GM12878 (cell line): ENCODE measurements around the gene HIVEP2. TPM values are rescaled to one million over a fixed set of nuclear protein-coding genes. Genes with fewer than 3 reads are reported as not detected.
A peak's percentile ranks its signal among the peaks of the same experiment; 100 is the strongest.

Source experiments
- ATAC-seq: fragments of 200-7000 bp; cut with Tn5 transposase; 3 replicates; pipeline ENCODE4 v1.9.1; 2020; ENCODE audit warnings: mild to moderate bottlenecking, moderate library complexity
- BruUV-seq: library from RNA; stranded (reverse); fragments of 400-500 nt; replicated peaks from 2 replicates; lab custom pipeline; 2021; lab: Mats Ljungman, UMichigan
- CTCF ChIA-PET: fragments of 300-600 bp; sonication (Branson Sonifier 250); formaldehyde crosslinking; extraction: SDS; loops from one replicate; lab custom pipeline; 2021; ENCODE audit warnings: inconsistent platforms; lab: Yijun Ruan, JAX
- POLR2A ChIA-PET: fragments of 350-600 bp; formaldehyde crosslinking; extraction: SDS; loops from one replicate; lab custom pipeline; 2021; ENCODE audit warnings: inconsistent platforms; lab: Charles Lee
- RAD21 ChIA-PET: fragments of 300-600 bp; sonication (Branson Sonifier 250); formaldehyde crosslinking; loops from one replicate; lab custom pipeline; 2023; ENCODE audit warnings: antibody characterized with exemption; ENCODE audit not compliant: unreplicated experiment; lab: Charles Lee
- SMC1A ChIA-PET: fragments of 300-600 bp; sonication (Branson Sonifier 250); formaldehyde crosslinking; loops from one replicate; lab custom pipeline; 2023; ENCODE audit not compliant: unreplicated experiment, uncharacterized antibody; lab: Charles Lee
- DNase-seq: peaks from one replicate; pipeline ENCODE4 v3.0.0-alpha.2; 2011; ENCODE audit warnings: low read depth, low spot score
- FAIRE-seq: peaks from 3 replicates; lab custom pipeline; 2011; peaks lifted over from hg19 to GRCh38; lab: Jason Lieb, UNC
- H2AFZ ChIP-seq: 2 replicates; pipeline ENCODE4 v1.6.0; 2011; ENCODE audit warnings: low read depth, low read length, control low read depth; ENCODE audit not compliant: control insufficient read depth
- H3K27ac ChIP-seq: 2 replicates; pipeline ENCODE4 v1.5.1; 2011; ENCODE audit warnings: control low read depth; ENCODE audit not compliant: control insufficient read depth, insufficient read depth
- H3K27me3 ChIP-seq, 2 experiments: replicated peaks in 1 of 2; 2 replicates each; pipeline versions ENCODE4 v1.6.0 to v1.6.1; 2011; ENCODE audit warnings: low read length in 1 of 2; ENCODE audit not compliant: control insufficient read depth in 2 of 2, insufficient read depth in 2 of 2
- H3K36me3 ChIP-seq, 2 experiments: 2 replicates each; pipeline ENCODE4 v1.5.1; 2011; ENCODE audit warnings: low read length in 1 of 2; ENCODE audit not compliant: control insufficient read depth in 2 of 2, insufficient read depth in 2 of 2
- H3K4me1 ChIP-seq: 2 replicates; pipeline ENCODE4 v1.6.1; 2011; ENCODE audit warnings: mild to moderate bottlenecking, low read length, moderate library complexity, mixed read lengths; ENCODE audit not compliant: control insufficient read depth, insufficient read depth
- H3K4me2 ChIP-seq: 2 replicates; pipeline ENCODE4 v1.6.0; 2011; ENCODE audit warnings: control low read depth; ENCODE audit not compliant: control insufficient read depth, insufficient read depth
- H3K4me3 ChIP-seq: fragments of 200-600 bp; sonication (generic); 2 replicates; pipeline ENCODE4 v1.5.1; 2016
- H3K79me2 ChIP-seq: 2 replicates; pipeline ENCODE4 v1.6.0; 2011; ENCODE audit warnings: low read length; ENCODE audit not compliant: control insufficient read depth, insufficient read depth
- H3K9ac ChIP-seq: 2 replicates; pipeline ENCODE4 v1.8.0; 2011; ENCODE audit warnings: low read length, control low read depth, mixed read lengths; ENCODE audit not compliant: control insufficient read depth, insufficient read depth
- H3K9me3 ChIP-seq: replicated peaks from 3 replicates; pipeline ENCODE4 v1.5.1; 2011; ENCODE audit warnings: mild to moderate bottlenecking, low read length; ENCODE audit not compliant: control insufficient read depth, insufficient read depth
- H4K20me1 ChIP-seq: 2 replicates; pipeline ENCODE4 v1.6.0; 2011; ENCODE audit not compliant: control insufficient read depth, insufficient read depth
- BCLAF1 ChIP-seq: fragments of 450-650 bp; IDR thresholded peaks from 2 replicates; pipeline ENCODE4 v1.6.1; 2017; ENCODE audit warnings: antibody characterized with exemption, mild to moderate bottlenecking, moderate library complexity
- BHLHE40 ChIP-seq, 2 experiments: fragments of 450-650 bp in 1 of 2; IDR thresholded peaks; 2 replicates each; pipeline ENCODE4 v1.6.1; 2011 to 2017; ENCODE audit warnings: low read depth in 2 of 2, borderline replicate concordance in 1 of 2, improper control_type of control experiment in 1 of 2, low read length in 1 of 2, mild to moderate bottlenecking in 1 of 2
- BMI1 ChIP-seq: fragments of 450-650 bp; IDR thresholded peaks from 2 replicates; pipeline ENCODE4 v1.6.1; 2016; ENCODE audit warnings: mild to moderate bottlenecking, moderate library complexity, borderline replicate concordance
- CEBPB ChIP-seq, 2 experiments: fragments of 150-350 bp in 1 of 2; IDR thresholded peaks; 2 replicates each; pipeline ENCODE4 v1.6.1; 2012 to 2014; ENCODE audit warnings: low read depth in 2 of 2, low read length in 2 of 2, borderline replicate concordance in 1 of 2, inconsistent platforms in 1 of 2
- CHD1 ChIP-seq: IDR thresholded peaks from 2 replicates; pipeline ENCODE4 v1.6.1; 2012; ENCODE audit warnings: low read depth, low read length, improper control_type of control experiment
- EED ChIP-seq: sonication (generic); IDR thresholded peaks from 2 replicates; pipeline ENCODE4 v1.6.1; 2016; ENCODE audit warnings: antibody characterized with exemption, low read depth
- EZH2 ChIP-seq: IDR thresholded peaks from 2 replicates; pipeline ENCODE4 v1.6.1; 2012; ENCODE audit warnings: low read depth, mild to moderate bottlenecking, control low read depth, inconsistent platforms, low read length, borderline replicate concordance; ENCODE audit not compliant: control insufficient read depth
- FOS ChIP-seq: IDR thresholded peaks from 3 replicates; pipeline ENCODE4 v1.6.1; 2011; ENCODE audit warnings: borderline replicate concordance; ENCODE audit not compliant: insufficient read length; ENCODE audit errors: extremely low read depth
- HCFC1 ChIP-seq: fragments of 150-350 bp; IDR thresholded peaks from 2 replicates; pipeline ENCODE4 v1.6.1; 2014; ENCODE audit warnings: low read length
- HDGF ChIP-seq: fragments of 450-650 bp; IDR thresholded peaks from 2 replicates; pipeline ENCODE4 v1.6.1; 2016; ENCODE audit warnings: antibody characterized with exemption
- IRF4 ChIP-seq: IDR thresholded peaks from 2 replicates; pipeline ENCODE4 v1.6.1; 2011; ENCODE audit warnings: low read depth, low read length
- KLF5 ChIP-seq: fragments of 450-650 bp; IDR thresholded peaks from 2 replicates; pipeline ENCODE4 v1.6.1; 2014; ENCODE audit warnings: mild to moderate bottlenecking; ENCODE audit not compliant: partially characterized antibody
- MYC ChIP-seq: IDR thresholded peaks from 2 replicates; pipeline ENCODE4 v1.6.1; 2011; ENCODE audit warnings: mild to moderate bottlenecking, low read length, moderate library complexity, inconsistent platforms; ENCODE audit not compliant: insufficient read depth, insufficient replicate concordance, insufficient read length, severe bottlenecking
- NFIC ChIP-seq: IDR thresholded peaks from 2 replicates; pipeline ENCODE4 v1.6.1; 2012; ENCODE audit warnings: low read depth, mild to moderate bottlenecking, inconsistent platforms, low read length, moderate library complexity
- POLR2AphosphoS2 ChIP-seq: IDR thresholded peaks from 2 replicates; pipeline ENCODE4 v1.6.1; 2011; ENCODE audit warnings: low read depth, mild to moderate bottlenecking, low read length, improper control_type of control experiment, moderate library complexity
- RUNX3 ChIP-seq: IDR thresholded peaks from 2 replicates; pipeline ENCODE4 v1.6.1; 2012; ENCODE audit warnings: low read length, inconsistent platforms
- SMARCA5 ChIP-seq: fragments of 450-650 bp; IDR thresholded peaks from 2 replicates; pipeline ENCODE4 v1.6.1; 2017; ENCODE audit warnings: mild to moderate bottlenecking
- TARDBP ChIP-seq: IDR thresholded peaks from 2 replicates; pipeline ENCODE4 v1.6.1; 2016; ENCODE audit warnings: borderline replicate concordance
- WRNIP1 ChIP-seq: IDR thresholded peaks from 2 replicates; pipeline ENCODE4 v1.6.1; 2011; ENCODE audit warnings: low read depth, low read length, improper control_type of control experiment, borderline replicate concordance
- YY1 ChIP-seq: IDR thresholded peaks from 2 replicates; pipeline ENCODE4 v1.6.1; 2011; ENCODE audit warnings: low read depth, mild to moderate bottlenecking, low read length
- ZBTB33 ChIP-seq: fragments of 450-650 bp; IDR thresholded peaks from 2 replicates; pipeline ENCODE4 v1.6.1; 2017; ENCODE audit warnings: mild to moderate bottlenecking
- WGBS: methylation state at CpG from one replicate; pipeline ENCODE4 v1.1.6; 2016; ENCODE audit warnings: low lambda C conversion rate; ENCODE audit not compliant: insufficient replicate concordance, insufficient coverage; ENCODE audit errors: missing lambda C conversion rate; 5-methylcytosine and 5-hydroxymethylcytosine counted together
- in situ Hi-C: fragments of 300-500 bp; cut with MboI; formaldehyde crosslinking; loops from 9 replicates; pipeline ENCODE4 v1.14.3; 2018; ENCODE audit warnings: mixed read lengths
- intact Hi-C: fragments of 100-400 bp; cut with micrococcal nuclease; formaldehyde crosslinking; loops from one replicate; pipeline ENCODE4 v1.14.2; 2022; ENCODE audit not compliant: unreplicated experiment
- polyA plus RNA-seq, 11 experiments: library from polyadenylated mRNA; depleted of rRNA in 4 of 11; unstranded in 6 of 11; stranded (reverse) in 5 of 11; fragments of >200 nt; fragmentation: Nextera tagmentation in 4 of 11; fragmentation: Illumina TruSeq in 1 of 11; extraction: Ambion mirVana in 4 of 11; extraction: Trizol in 1 of 11; gene quantifications; 1 replicate in 1 of 11; 2 replicates in 10 of 11; pipeline versions ENCODE4 v1.2.1 to v1.2.3, GENCODE V29; 2011 to 2016; ENCODE audit warnings: inconsistent platforms in 2 of 11, missing spikeins in 2 of 11, low read depth in 1 of 11
- total RNA-seq, 4 experiments: library from RNA; depleted of rRNA in 3 of 4; stranded (reverse); fragments of >200 nt in 3 of 4; fragmentation: Illumina TruSeq in 1 of 4; extraction: Trizol in 1 of 4; gene quantifications; 2 replicates each; pipeline versions ENCODE4 v1.2.1 to v1.2.3, GENCODE V29; 2013 to 2021

Gene HIVEP2
- total and polyA plus RNA-seq, 10 of the 15 experiments (the other 5 are each of a cell fraction or from before 2014, with no cell fraction given): 1.2 to 15.7 (median 10.2) TPM

GRCh38 chr6:142821860-142822259 lies 123.1 kb downstream of the HIVEP2 start:
- DNase-seq (no peak), FAIRE-seq (no peak)
- in situ Hi-C loops: no loop called here

More at GRCh38 chr6:142821860-142822259, 123.1 kb downstream of the HIVEP2 start:
- Histone ChIP-seq H3K27me3 (no peaks in the 10 kb centered on the region), H3K4me3 (no peak overlapping the region), H3K9ac (no peak overlapping the region), H3K27ac (peak overlapping the region; percentile 88), H2AFZ (no peak overlapping the region), H3K9me3 (peaks cover 4% of the 10 kb centered on the region), H3K4me2 (peak overlapping the region; percentile 10; the same call in 1 of the 2 replicates), H3K79me2 (peaks cover 45% of the 10 kb centered on the region), H3K36me3 (no peaks in the 10 kb centered on the region), H4K20me1 (no peaks in the 10 kb centered on the region), H3K4me1 (peaks cover 40% of the 10 kb centered on the region)
- ChIA-PET POLR2A (interaction anchor here (1.4 to 7.3 kb wide), 5 partner anchors 14 to 35 kb away, joined by 3 to 67 read pairs (median 5); no protein-coding TSS in a partner anchor), CTCF (interaction anchor here (1.5 to 10.6 kb wide), 4 partner anchors 12 to 128 kb away, joined by 4 to 108 read pairs (median 21); no protein-coding TSS in a partner anchor), RAD21 (interaction anchor here (1.3 to 15.5 kb wide), 10 partner anchors 18 to 515 kb away, joined by 3 to 374 read pairs (median 13); no protein-coding TSS in a partner anchor), SMC1A (interaction anchor here (0.6 to 16.8 kb wide), 12 partner anchors 7 to 106 kb away, joined by 3 to 449 read pairs (median 24); no protein-coding TSS in a partner anchor)
- intact Hi-C loops: loop anchor here (1.0 to 5.0 kb wide), 3 partner anchors 17 to 37 kb away; no protein-coding TSS in a partner anchor
- ATAC-seq: peak; percentile 23
- TF ChIP-seq HDGF (peak; percentile 81; the same call in 1 of the 2 replicates), BMI1 (no peak), IRF4 (no peak), RUNX3 (peak; percentile 21; the same call in 1 of the 2 replicates), MYC (no peak), BHLHE40 (IDR thresholded peaks at IDR 0.05; ENCODE audit: borderline replicate concordance in 1 of 2, low read depth in 2 of 2, low read length in 1 of 2) (0 out of 4 replicates have a peak, but pooled peaks of 1 of the 2 experiments have one; percentile 6), NFIC (no peak), KLF5 (no peak), CHD1 (no peak), EZH2 (no peak), ZBTB33 (no peak), HCFC1 (no peak), BCLAF1 (no peak), POLR2AphosphoS2 (no peak), FOS (no peak), EED (no peak), SMARCA5 (peak; percentile 84), TARDBP (no peak), YY1 (no peak), CEBPB (IDR thresholded peaks at IDR 0.05; ENCODE audit: borderline replicate concordance in 1 of 2, low read depth in 2 of 2, low read length in 2 of 2) (no peak), WRNIP1 (no peak)
- WGBS: 65% methylated on average over 4 of the region's 4 CpGs
- BruUV-seq: TSS peak; percentile 48
